ENCODE data around the gene CES2. TPM values are rescaled to one million over a fixed set of nuclear protein-coding genes. Genes with fewer than 3 reads are reported as not detected.

Gene CES2
- total and polyA plus RNA-seq, 2 of the 8 experiments (the other 6 are each of a cell fraction or from before 2014, with no cell fraction given) = 8.6 to 14.7 TPM

- TF ChIP-seq, protein P1, sequence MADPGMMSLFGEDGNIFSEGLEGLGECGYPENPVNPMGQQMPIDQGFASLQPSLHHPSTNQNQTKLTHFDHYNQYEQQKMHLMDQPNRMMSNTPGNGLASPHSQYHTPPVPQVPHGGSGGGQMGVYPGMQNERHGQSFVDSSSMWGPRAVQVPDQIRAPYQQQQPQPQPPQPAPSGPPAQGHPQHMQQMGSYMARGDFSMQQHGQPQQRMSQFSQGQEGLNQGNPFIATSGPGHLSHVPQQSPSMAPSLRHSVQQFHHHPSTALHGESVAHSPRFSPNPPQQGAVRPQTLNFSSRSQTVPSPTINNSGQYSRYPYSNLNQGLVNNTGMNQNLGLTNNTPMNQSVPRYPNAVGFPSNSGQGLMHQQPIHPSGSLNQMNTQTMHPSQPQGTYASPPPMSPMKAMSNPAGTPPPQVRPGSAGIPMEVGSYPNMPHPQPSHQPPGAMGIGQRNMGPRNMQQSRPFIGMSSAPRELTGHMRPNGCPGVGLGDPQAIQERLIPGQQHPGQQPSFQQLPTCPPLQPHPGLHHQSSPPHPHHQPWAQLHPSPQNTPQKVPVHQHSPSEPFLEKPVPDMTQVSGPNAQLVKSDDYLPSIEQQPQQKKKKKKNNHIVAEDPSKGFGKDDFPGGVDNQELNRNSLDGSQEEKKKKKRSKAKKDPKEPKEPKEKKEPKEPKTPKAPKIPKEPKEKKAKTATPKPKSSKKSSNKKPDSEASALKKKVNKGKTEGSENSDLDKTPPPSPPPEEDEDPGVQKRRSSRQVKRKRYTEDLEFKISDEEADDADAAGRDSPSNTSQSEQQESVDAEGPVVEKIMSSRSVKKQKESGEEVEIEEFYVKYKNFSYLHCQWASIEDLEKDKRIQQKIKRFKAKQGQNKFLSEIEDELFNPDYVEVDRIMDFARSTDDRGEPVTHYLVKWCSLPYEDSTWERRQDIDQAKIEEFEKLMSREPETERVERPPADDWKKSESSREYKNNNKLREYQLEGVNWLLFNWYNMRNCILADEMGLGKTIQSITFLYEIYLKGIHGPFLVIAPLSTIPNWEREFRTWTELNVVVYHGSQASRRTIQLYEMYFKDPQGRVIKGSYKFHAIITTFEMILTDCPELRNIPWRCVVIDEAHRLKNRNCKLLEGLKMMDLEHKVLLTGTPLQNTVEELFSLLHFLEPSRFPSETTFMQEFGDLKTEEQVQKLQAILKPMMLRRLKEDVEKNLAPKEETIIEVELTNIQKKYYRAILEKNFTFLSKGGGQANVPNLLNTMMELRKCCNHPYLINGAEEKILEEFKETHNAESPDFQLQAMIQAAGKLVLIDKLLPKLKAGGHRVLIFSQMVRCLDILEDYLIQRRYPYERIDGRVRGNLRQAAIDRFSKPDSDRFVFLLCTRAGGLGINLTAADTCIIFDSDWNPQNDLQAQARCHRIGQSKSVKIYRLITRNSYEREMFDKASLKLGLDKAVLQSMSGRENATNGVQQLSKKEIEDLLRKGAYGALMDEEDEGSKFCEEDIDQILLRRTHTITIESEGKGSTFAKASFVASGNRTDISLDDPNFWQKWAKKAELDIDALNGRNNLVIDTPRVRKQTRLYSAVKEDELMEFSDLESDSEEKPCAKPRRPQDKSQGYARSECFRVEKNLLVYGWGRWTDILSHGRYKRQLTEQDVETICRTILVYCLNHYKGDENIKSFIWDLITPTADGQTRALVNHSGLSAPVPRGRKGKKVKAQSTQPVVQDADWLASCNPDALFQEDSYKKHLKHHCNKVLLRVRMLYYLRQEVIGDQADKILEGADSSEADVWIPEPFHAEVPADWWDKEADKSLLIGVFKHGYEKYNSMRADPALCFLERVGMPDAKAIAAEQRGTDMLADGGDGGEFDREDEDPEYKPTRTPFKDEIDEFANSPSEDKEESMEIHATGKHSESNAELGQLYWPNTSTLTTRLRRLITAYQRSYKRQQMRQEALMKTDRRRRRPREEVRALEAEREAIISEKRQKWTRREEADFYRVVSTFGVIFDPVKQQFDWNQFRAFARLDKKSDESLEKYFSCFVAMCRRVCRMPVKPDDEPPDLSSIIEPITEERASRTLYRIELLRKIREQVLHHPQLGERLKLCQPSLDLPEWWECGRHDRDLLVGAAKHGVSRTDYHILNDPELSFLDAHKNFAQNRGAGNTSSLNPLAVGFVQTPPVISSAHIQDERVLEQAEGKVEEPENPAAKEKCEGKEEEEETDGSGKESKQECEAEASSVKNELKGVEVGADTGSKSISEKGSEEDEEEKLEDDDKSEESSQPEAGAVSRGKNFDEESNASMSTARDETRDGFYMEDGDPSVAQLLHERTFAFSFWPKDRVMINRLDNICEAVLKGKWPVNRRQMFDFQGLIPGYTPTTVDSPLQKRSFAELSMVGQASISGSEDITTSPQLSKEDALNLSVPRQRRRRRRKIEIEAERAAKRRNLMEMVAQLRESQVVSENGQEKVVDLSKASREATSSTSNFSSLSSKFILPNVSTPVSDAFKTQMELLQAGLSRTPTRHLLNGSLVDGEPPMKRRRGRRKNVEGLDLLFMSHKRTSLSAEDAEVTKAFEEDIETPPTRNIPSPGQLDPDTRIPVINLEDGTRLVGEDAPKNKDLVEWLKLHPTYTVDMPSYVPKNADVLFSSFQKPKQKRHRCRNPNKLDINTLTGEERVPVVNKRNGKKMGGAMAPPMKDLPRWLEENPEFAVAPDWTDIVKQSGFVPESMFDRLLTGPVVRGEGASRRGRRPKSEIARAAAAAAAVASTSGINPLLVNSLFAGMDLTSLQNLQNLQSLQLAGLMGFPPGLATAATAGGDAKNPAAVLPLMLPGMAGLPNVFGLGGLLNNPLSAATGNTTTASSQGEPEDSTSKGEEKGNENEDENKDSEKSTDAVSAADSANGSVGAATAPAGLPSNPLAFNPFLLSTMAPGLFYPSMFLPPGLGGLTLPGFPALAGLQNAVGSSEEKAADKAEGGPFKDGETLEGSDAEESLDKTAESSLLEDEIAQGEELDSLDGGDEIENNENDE (IDR thresholded peaks at IDR 0.05; ENCODE audit: insufficient replicate concordance, low read length) = no peak
- TF ChIP-seq CBX5 (IDR thresholded peaks at IDR 0.05; ENCODE audit: low read depth, low read length) = no peak
- TF ChIP-seq JUND (IDR thresholded peaks at IDR 0.05; ENCODE audit: low read length) = no peak
- no peak for TF ChIP-seq ASH2L (IDR thresholded peaks at IDR 0.05; ENCODE audit: low read length)
Observed at GRCh38 chr16:66945939-66946338, 10.6 kb downstream of the CES2 start (continued).

Measured in H1 (cell line).